SU-DHL-6 (cell line): Measurements from ENCODE around the gene EPS8.

Experiments used
- H2AFZ ChIP-seq: fragments of 200-600 bp; sonication (generic); 2 replicates; pipeline ENCODE4 v1.6.1; 2014; ENCODE audit warnings: low read depth, mild to moderate bottlenecking, moderate library complexity, mixed read lengths, antibody characterized with exemption, low read length; ENCODE audit not compliant: severe bottlenecking
- H3F3A ChIP-seq: fragments of 200-600 bp; shearing (Covaris generic); 2 replicates; pipeline ENCODE4 v1.6.0; 2016; ENCODE audit warnings: antibody characterized with exemption, mild to moderate bottlenecking; ENCODE audit not compliant: insufficient read depth
- H3K27ac ChIP-seq: fragments of 200-600 bp; sonication (generic); 2 replicates; pipeline ENCODE4 v1.5.1; 2016; ENCODE audit warnings: low read depth, mild to moderate bottlenecking, low read length, moderate library complexity, mixed read lengths
- H3K27me3 ChIP-seq: fragments of 200-600 bp; sonication (generic), shearing (Covaris generic); 2 replicates; pipeline ENCODE4 v1.6.0; 2014; ENCODE audit warnings: mild to moderate bottlenecking, low read length
- H3K36me3 ChIP-seq: fragments of 200-600 bp; sonication (generic); 2 replicates; pipeline ENCODE4 v1.6.1; 2014; ENCODE audit warnings: mild to moderate bottlenecking, low read length, mixed read lengths
- H3K4me2 ChIP-seq: fragments of 300-600, 200-600 bp; shearing (Covaris generic), sonication (generic); 2 replicates; pipeline ENCODE4 v1.6.0; 2014; ENCODE audit warnings: low read length, low read depth, mild to moderate bottlenecking; ENCODE audit not compliant: poor library complexity, severe bottlenecking
- H3K4me3 ChIP-seq: fragments of 200-600 bp; sonication (generic); 2 replicates; pipeline ENCODE4 v1.5.1; 2014; ENCODE audit warnings: antibody characterized with exemption, low read length, mild to moderate bottlenecking, mixed read lengths; ENCODE audit not compliant: insufficient read depth, poor library complexity, severe bottlenecking
- H3K79me2 ChIP-seq: fragments of 200-600 bp; sonication (generic); 2 replicates; pipeline ENCODE4 v1.6.1; 2014; ENCODE audit warnings: mild to moderate bottlenecking, low read length, moderate library complexity; ENCODE audit not compliant: insufficient read depth
- H3K9ac ChIP-seq: fragments of 200-600 bp; sonication (generic); 2 replicates; pipeline ENCODE4 v1.7.0; 2014; ENCODE audit warnings: mild to moderate bottlenecking, low read length
- H3K9me2 ChIP-seq: fragments of 200-600 bp; sonication (generic); replicated peaks from 2 replicates; pipeline ENCODE4 v1.6.1; 2014; ENCODE audit warnings: low read length; ENCODE audit not compliant: insufficient read depth
- H3K9me3 ChIP-seq: fragments of 200-600 bp; sonication (generic); 2 replicates; pipeline ENCODE4 v1.6.1; 2014; ENCODE audit warnings: low read length, mixed read lengths; ENCODE audit not compliant: insufficient read depth
- H4K20me1 ChIP-seq: fragments of 200-600 bp; sonication (generic); 2 replicates; pipeline ENCODE4 v1.6.1; 2014; ENCODE audit warnings: low read depth, mild to moderate bottlenecking, antibody characterized with exemption, low read length, moderate library complexity, mixed read lengths
- CTCF ChIP-seq: fragments of 200-600 bp; sonication (generic); IDR thresholded peaks from one replicate; pipeline ENCODE4 v1.5.1; 2017; ENCODE audit warnings: antibody characterized with exemption, mild to moderate bottlenecking, low read length, moderate library complexity; ENCODE audit not compliant: insufficient read depth, poor library complexity, severe bottlenecking
- EZH2phosphoT487 ChIP-seq: fragments of 200-600 bp; sonication (generic), shearing (Covaris generic); conservative IDR thresholded peaks from 2 replicates; pipeline ENCODE4 v1.6.1; 2018; ENCODE audit warnings: mild to moderate bottlenecking, antibody characterized with exemption, low read length, moderate library complexity, mixed read lengths

Gene EPS8

GRCh38 chr12:15806826-15807225 is 17.6 kb upstream of the EPS8 start:
- Histone ChIP-seq H3F3A (no peaks in the 10 kb centered on the region), H3K9ac (no peak overlapping the region), H3K4me3 (no peak overlapping the region), H2AFZ (no peak overlapping the region), H3K27ac (no peak overlapping the region), H3K36me3 (no peaks in the 10 kb centered on the region), H3K9me2 (no peaks in the 10 kb centered on the region), H3K27me3 (no peaks in the 10 kb centered on the region), H3K79me2 (no peaks in the 10 kb centered on the region), H3K9me3 (no peaks in the 10 kb centered on the region), H4K20me1 (no peaks in the 10 kb centered on the region), H3K4me2 (no peak overlapping the region)
- no peak for TF ChIP-seq CTCF
- TF ChIP-seq EZH2phosphoT487, result no peak

GRCh38 chr12:15801770-15802744 is 12.9 kb upstream of the EPS8 start:
- Histone ChIP-seq H2AFZ (no peak overlapping the region), H3K9me3 (no peaks in the 10 kb centered on the region), H3K4me2 (no peak overlapping the region), H3K79me2 (no peaks in the 10 kb centered on the region), H3K9me2 (no peaks in the 10 kb centered on the region), H3K36me3 (no peaks in the 10 kb centered on the region), H3F3A (no peaks in the 10 kb centered on the region), H4K20me1 (no peaks in the 10 kb centered on the region), H3K9ac (no peak overlapping the region), H3K27ac (no peak overlapping the region), H3K4me3 (no peak overlapping the region), H3K27me3 (no peaks in the 10 kb centered on the region)
- no peak for TF ChIP-seq CTCF
- no peak for TF ChIP-seq EZH2phosphoT487

- H4K20me1 ChIP-seq, result no peaks in the 10 kb centered on the region
- H3K27me3 ChIP-seq, result no peaks in the 10 kb centered on the region
- no peak overlapping the region for H3K9ac ChIP-seq
- H3K4me3 ChIP-seq, result no peak overlapping the region
- H3F3A ChIP-seq, result no peaks in the 10 kb centered on the region
- H3K79me2 ChIP-seq, result no peaks in the 10 kb centered on the region
- no peak overlapping the region for H3K27ac ChIP-seq
- TF ChIP-seq CTCF (no peak), EZH2phosphoT487 (no peak)
- no peaks in the 10 kb centered on the region for H3K9me3 ChIP-seq
- H3K9me2 ChIP-seq, result no peaks in the 10 kb centered on the region
- no peak overlapping the region for H2AFZ ChIP-seq
- H3K36me3 ChIP-seq, result no peaks in the 10 kb centered on the region
- H3K4me2 ChIP-seq, result no peak overlapping the region
These were observed 11.1 kb upstream of the EPS8 start for GRCh38 chr12:15800278-15800677.
